HCT116 (cell line): Measurements from ENCODE around the gene HDAC7. TPM values are rescaled to one million over a fixed set of nuclear protein-coding genes. Genes with fewer than 3 reads are reported as not detected.
A peak's percentile ranks its signal among the peaks of the same experiment; 100 is the strongest.

Experiments used
- ATAC-seq: fragments of 200-7000 bp; cut with Tn5 transposase; 2 replicates; pipeline ENCODE4 v1.9.1; 2020; ENCODE audit warnings: mild to moderate bottlenecking, moderate library complexity
- BruUV-seq: library from RNA; stranded (reverse); fragments of 400-500 nt; replicated peaks from 2 replicates; lab custom pipeline; 2021; lab: Mats Ljungman, UMichigan
- CTCF ChIA-PET: fragments of 300-600 bp; sonication (Branson Sonifier 250); formaldehyde crosslinking; loops from one replicate; lab custom pipeline; 2021; ENCODE audit warnings: antibody characterized with exemption; lab: Charles Lee
- POLR2A ChIA-PET: fragments of 300-600, 350-600 bp; sonication (Branson Sonifier 250); formaldehyde crosslinking; loops from one replicate; lab custom pipeline; 2021; ENCODE audit warnings: antibody characterized with exemption; lab: Charles Lee
- RAD21 ChIA-PET, 2 experiments: fragments of 300-600 bp; sonication (Branson Sonifier 250); formaldehyde crosslinking; loops; one replicate each; lab custom pipeline; 2023; ENCODE audit warnings: low total read pairs in 2 of 2; ENCODE audit not compliant: uncharacterized antibody in 2 of 2, unreplicated experiment in 2 of 2, low non-redundant PET in 1 of 2; lab: Charles Lee
- DNase-seq: peaks from one replicate; pipeline ENCODE4 v3.0.0-alpha.2; 2010; ENCODE audit warnings: low read depth, low spot score
- H2AFZ ChIP-seq: fragments of 200-600 bp; shearing (Covaris generic), sonication (generic); 2 replicates; pipeline ENCODE4 v1.6.1; 2017; ENCODE audit warnings: low read depth, mixed run types, mixed read lengths, antibody characterized with exemption, low read length; ENCODE audit not compliant: poor library complexity, severe bottlenecking
- H3K27ac ChIP-seq: 2 replicates; pipeline ENCODE4 v1.5.1; 2012; ENCODE audit warnings: low read depth, low read length
- H3K27me3 ChIP-seq: fragments of 200-600 bp; sonication (generic); 2 replicates; pipeline ENCODE4 v1.6.1; 2016; ENCODE audit warnings: mixed run types, low read length, mixed read lengths; ENCODE audit not compliant: insufficient read depth
- H3K36me3 ChIP-seq, 2 experiments: fragments of 200-500 bp in 1 of 2; fragments of 200-600 bp in 1 of 2; sonication (Bioruptor generic) in 1 of 2; sonication (generic) in 1 of 2; 2 replicates each; pipeline versions ENCODE4 v1.5.1 to v1.6.1; 2014 to 2016; ENCODE audit warnings: low read length in 2 of 2, inconsistent platforms in 1 of 2, mixed read lengths in 1 of 2, mixed run types in 1 of 2; ENCODE audit not compliant: insufficient read depth in 2 of 2, control insufficient read depth in 1 of 2
- H3K4me1 ChIP-seq, 2 experiments: fragments of 200-600 bp in 1 of 2; sonication (generic) in 1 of 2; 2 replicates each; pipeline versions ENCODE4 v1.5.1 to v1.6.1; 2012 to 2017; ENCODE audit warnings: low read length in 2 of 2, inconsistent platforms in 1 of 2, mild to moderate bottlenecking in 1 of 2, mixed read lengths in 1 of 2, mixed run types in 1 of 2, moderate library complexity in 1 of 2; ENCODE audit not compliant: insufficient read depth in 2 of 2, control insufficient read depth in 1 of 2
- H3K4me2 ChIP-seq: fragments of 200-600 bp; sonication (generic); 2 replicates; pipeline ENCODE4 v1.6.1; 2017; ENCODE audit warnings: mixed run types, low read length, mixed read lengths
- H3K4me3 ChIP-seq, 2 experiments: fragments of 200-600 bp in 1 of 2; sonication (generic) in 1 of 2; replicated peaks in 1 of 2; 2 replicates each; pipeline ENCODE4 v1.5.1; 2011 to 2016; ENCODE audit warnings: low read length in 2 of 2, control low read depth in 1 of 2, low read depth in 1 of 2, mild to moderate bottlenecking in 1 of 2, mixed read lengths in 1 of 2, mixed run types in 1 of 2
- H3K79me2 ChIP-seq: fragments of 200-600 bp; sonication (generic); 2 replicates; pipeline ENCODE4 v1.6.1; 2017; ENCODE audit warnings: mild to moderate bottlenecking, mixed run types, low read length, moderate library complexity, mixed read lengths; ENCODE audit not compliant: insufficient read depth
- H3K9ac ChIP-seq: fragments of 200-600 bp; sonication (generic); 2 replicates; pipeline ENCODE4 v1.6.1; 2016; ENCODE audit warnings: low read length, mixed read lengths
- H3K9me2 ChIP-seq: fragments of 200-600 bp; sonication (generic), shearing (Covaris generic); 2 replicates; pipeline ENCODE4 v1.6.1; 2017; ENCODE audit warnings: mixed run types, mild to moderate bottlenecking, moderate library complexity; ENCODE audit not compliant: insufficient read depth
- H3K9me3 ChIP-seq, 2 experiments: fragments of 200-500 bp in 1 of 2; fragments of 200-600 bp in 1 of 2; sonication (Bioruptor generic) in 1 of 2; sonication (generic) in 1 of 2; 2 replicates each; pipeline ENCODE4 v1.6.1; 2014 to 2017; ENCODE audit warnings: low read length in 2 of 2, mixed read lengths in 2 of 2, inconsistent platforms in 1 of 2, low read depth in 1 of 2, mild to moderate bottlenecking in 1 of 2, mixed run types in 1 of 2, moderate library complexity in 1 of 2; ENCODE audit not compliant: control insufficient read depth in 1 of 2, insufficient read depth in 1 of 2
- H4K20me1 ChIP-seq: fragments of 200-600 bp; sonication (generic), shearing (Covaris generic); 2 replicates; pipeline ENCODE4 v1.6.1; 2017; ENCODE audit warnings: mixed run types, mild to moderate bottlenecking, moderate library complexity; ENCODE audit not compliant: insufficient read depth
- CBX3 ChIP-seq: IDR thresholded peaks from 2 replicates; pipeline ENCODE4 v1.6.1; 2012; ENCODE audit warnings: low read depth
- EZH2 ChIP-seq: fragments of 200-600 bp; sonication (generic); IDR thresholded peaks from 2 replicates; pipeline ENCODE4 v1.6.1; 2017; ENCODE audit warnings: antibody characterized with exemption, mixed run types
- EZH2phosphoT487 ChIP-seq: fragments of 200-600 bp; IDR thresholded peaks from 2 replicates; pipeline ENCODE4 v1.6.1; 2018; ENCODE audit warnings: antibody characterized with exemption, borderline replicate concordance
- FOSL1 ChIP-seq: IDR thresholded peaks from 2 replicates; pipeline ENCODE4 v1.6.1; 2012; ENCODE audit warnings: low read depth
- JUND ChIP-seq: IDR thresholded peaks from 2 replicates; pipeline ENCODE4 v1.6.1; 2012
- POLR2A ChIP-seq: IDR thresholded peaks from 2 replicates; pipeline ENCODE4 v1.7.0; 2011; ENCODE audit warnings: borderline replicate concordance; ENCODE audit not compliant: insufficient read depth, insufficient read length; ENCODE audit errors: extremely low read depth
- POLR2AphosphoS5 ChIP-seq: IDR thresholded peaks from 2 replicates; pipeline ENCODE4 v1.6.1; 2011; ENCODE audit warnings: mild to moderate bottlenecking, low read depth, low read length, moderate library complexity
- RAD21 ChIP-seq: IDR thresholded peaks from 2 replicates; pipeline ENCODE4 v1.6.1; 2012; ENCODE audit warnings: low read depth, mild to moderate bottlenecking
- REST ChIP-seq: IDR thresholded peaks from 2 replicates; pipeline ENCODE4 v1.6.1; 2012; ENCODE audit warnings: low read depth
- SP1 ChIP-seq: IDR thresholded peaks from 2 replicates; pipeline ENCODE4 v1.6.1; 2012; ENCODE audit warnings: low read depth
- TCF7L2 ChIP-seq: IDR thresholded peaks from 2 replicates; pipeline ENCODE4 v1.7.0; 2011; ENCODE audit warnings: borderline replicate concordance, inconsistent platforms; ENCODE audit not compliant: insufficient read depth, insufficient read length; ENCODE audit errors: extremely low read depth
- ZFX ChIP-seq: fragments of 450-650 bp; IDR thresholded peaks from 2 replicates; pipeline ENCODE4 v1.6.1; 2017
- intact Hi-C: fragments of 100-400 bp; cut with micrococcal nuclease; formaldehyde crosslinking; loops from 2 replicates; pipeline ENCODE4 v1.10.0; 2022
- total RNA-seq: library from RNA; stranded (reverse); gene quantifications from one replicate; pipeline ENCODE4 v1.2.1, GENCODE V29; 2021; ENCODE audit not compliant: unreplicated experiment
- TF ChIP-seq, protein P1 (sequence below): IDR thresholded peaks from 2 replicates; pipeline ENCODE4 v1.6.1; 2012

Gene HDAC7
- total RNA-seq, 1 experiment from 2014 or later, result 38.1 TPM

GRCh38 chr12:47858511-47859266 is 39.0 kb upstream of the HDAC7 start:
- Histone ChIP-seq H3K36me3 (no peaks in the 10 kb centered on the region), H3K4me3 (peak overlapping the region in 1 of 2 experiments; percentile 23; a peak in 1 of 4 replicates), H3K9ac (no peak overlapping the region), H2AFZ (no peak overlapping the region), H4K20me1 (no peaks in the 10 kb centered on the region), H3K27me3 (no peaks in the 10 kb centered on the region), H3K27ac (no peak overlapping the region), H3K79me2 (no peaks in the 10 kb centered on the region), H3K4me1 (peaks cover 11 to 22% of the 10 kb centered on the region in 2 experiments), H3K4me2 (peak overlapping the region; percentile 59), H3K9me3 (no peaks in the 10 kb centered on the region), H3K9me2 (no peaks in the 10 kb centered on the region)
- intact Hi-C loops, result no loop called here
- POLR2A ChIA-PET, result no interaction called here
- RAD21 ChIA-PET, result no interaction called here
- no peak for TF ChIP-seq ZFX
- TF ChIP-seq FOSL1, result peak; percentile 52
- peak; percentile 46; the same call in 1 of the 2 replicates for TF ChIP-seq SP1
- no peak for TF ChIP-seq TCF7L2
- TF ChIP-seq POLR2AphosphoS5, result peak; percentile 14; the same call in 1 of the 2 replicates
- TF ChIP-seq JUND, result peak; percentile 47; the same call in 1 of the 2 replicates
- DNase-seq, result peak; percentile 32
- peak; percentile 91 for ATAC-seq
- CTCF ChIA-PET, result no interaction called here
- BruUV-seq, result no TSS peak

DNA sequence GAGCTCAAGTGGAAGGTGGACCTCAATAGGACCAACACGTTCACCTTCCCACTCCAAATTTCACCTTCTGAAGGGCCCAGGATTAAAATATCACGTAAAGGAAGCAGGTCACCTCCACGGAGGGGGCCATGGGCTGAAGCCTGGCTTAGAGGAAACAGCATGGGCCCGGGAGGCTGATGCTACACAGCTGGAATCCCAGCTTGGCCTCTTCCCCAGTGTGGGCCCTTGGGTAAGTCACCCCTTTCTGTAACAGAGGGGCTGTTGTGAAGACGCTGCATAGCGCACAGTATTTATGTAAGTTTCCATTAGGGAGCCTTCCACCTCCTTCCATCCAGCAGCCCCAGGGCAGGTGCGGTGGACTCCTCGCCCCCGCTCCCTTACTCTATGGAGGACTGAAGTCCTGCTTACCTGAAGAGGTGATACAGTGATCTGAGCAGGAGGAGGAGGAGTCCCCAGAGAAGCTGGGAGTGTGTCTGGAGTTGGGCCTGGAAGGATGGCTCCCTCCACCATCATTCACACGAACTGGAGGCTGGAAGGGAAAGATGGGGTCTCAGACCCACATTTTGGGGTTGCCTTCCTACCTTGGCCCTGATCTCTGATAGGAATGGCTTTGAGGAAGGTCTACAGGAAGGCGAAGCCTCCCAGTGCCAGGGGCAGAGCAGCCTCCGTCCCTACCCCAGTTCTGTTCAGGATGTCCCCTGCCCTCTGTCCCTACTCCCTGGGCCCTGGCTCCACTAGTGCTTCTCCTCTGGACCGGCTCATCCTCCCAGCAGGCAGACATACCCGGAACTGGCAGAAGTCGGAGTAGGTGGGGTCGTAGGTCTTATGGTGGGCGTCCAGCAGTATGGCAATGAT is 37.2 kb upstream of the HDAC7 start:
- Histone ChIP-seq H3K27me3 (no peaks in the 10 kb centered on the region), H3K79me2 (no peaks in the 10 kb centered on the region), H3K36me3 (no peaks in the 10 kb centered on the region), H3K4me3 (no peak overlapping the region), H4K20me1 (no peaks in the 10 kb centered on the region), H3K4me2 (no peak overlapping the region), H3K9ac (no peak overlapping the region), H2AFZ (no peak overlapping the region), H3K4me1 (peaks cover 11 to 18% of the 10 kb centered on the region in 2 experiments), H3K9me3 (no peaks in the 10 kb centered on the region), H3K27ac (no peak overlapping the region), H3K9me2 (no peaks in the 10 kb centered on the region)
- no peak for DNase-seq
- POLR2A ChIA-PET, result no interaction called here
- RAD21 ChIA-PET, result no interaction called here
- CTCF ChIA-PET, result no interaction called here
- no peak for ATAC-seq
- intact Hi-C loops, result no loop called here
- no TSS peak for BruUV-seq
- TF ChIP-seq TCF7L2 (no peak), REST (no peak), FOSL1 (no peak), RAD21 (no peak), EZH2phosphoT487 (no peak), JUND (no peak), EZH2 (no peak), POLR2A (no peak), ZFX (no peak), SP1 (no peak), CBX3 (no peak)
- TF ChIP-seq, protein P1, sequence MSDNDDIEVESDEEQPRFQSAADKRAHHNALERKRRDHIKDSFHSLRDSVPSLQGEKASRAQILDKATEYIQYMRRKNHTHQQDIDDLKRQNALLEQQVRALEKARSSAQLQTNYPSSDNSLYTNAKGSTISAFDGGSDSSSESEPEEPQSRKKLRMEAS, result no peak
